ENCODE results near the gene SKIDA1. TPM values are rescaled to one million over a fixed set of nuclear protein-coding genes. Genes with fewer than 3 reads are reported as not detected.

The SKIDA1 gene
- total and polyA plus RNA-seq, 2 of the 4 experiments (the other 2 are of a cell fraction), result 0.36 to 0.72 TPM

GRCh38 chr10:21473135-21473534, 52.3 kb downstream of the SKIDA1 start:
- intact Hi-C loops (cut with micrococcal nuclease) (no loop called here), dilution Hi-C loops (cut with HindIII; ENCODE audit: low sequenced_read_pairs, unreplicated experiment) (no loop called here), in situ Hi-C loops (cut with MboI; ENCODE audit: low sequenced_read_pairs) (no loop called here)
- H3K4me3 ChIP-seq (ENCODE audit: insufficient read depth, low read depth, low read length), result no peak overlapping the region
- H4K8ac ChIP-seq (ENCODE audit: low read depth in 2 of 2, low read length in 2 of 2), result no peak overlapping the region
- H3K79me1 ChIP-seq (ENCODE audit: low read depth in 1 of 2, low read length in 2 of 2), result no peaks in the 10 kb centered on the region
- H2AFZ ChIP-seq (replicated peaks; ENCODE audit: low read length, poor library complexity), result no peak overlapping the region
- H3K36me3 ChIP-seq (ENCODE audit: control insufficient read depth, insufficient read depth, low read length), result no peaks in the 10 kb centered on the region
- BruUV-seq (replicated peaks), result no TSS peak
- no peak overlapping the region for H3K18ac ChIP-seq (ENCODE audit: low read depth, low read length)
- no peaks in the 10 kb centered on the region for H3K27me3 ChIP-seq (ENCODE audit: control insufficient read depth, insufficient read depth, low read length)
- H3K14ac ChIP-seq (replicated peaks; ENCODE audit: low read depth, low read length), result no peak overlapping the region
- CTCF ChIA-PET, result interaction anchor here (0.5 to 0.7 kb wide), 2 partner anchors 11 to 13 kb away, joined by 4 to 6 read pairs; no protein-coding TSS in a partner anchor
- H4K20me1 ChIP-seq (ENCODE audit: insufficient read depth, low read length), result no peaks in the 10 kb centered on the region
- no CpG with 5 or more reads among the region's 4 CpGs for WGBS, 2 experiments (ENCODE audit: extremely low coverage in 2 of 2, insufficient read length in 1 of 2)
- H3K23ac ChIP-seq (ENCODE audit: low read depth, low read length), result no peak overlapping the region
- no peak overlapping the region for H3K27ac ChIP-seq (ENCODE audit: insufficient read depth, low read length)
- H2BK15ac ChIP-seq (ENCODE audit: low read depth, low read length), result no peak overlapping the region
- no peak for TF ChIP-seq ELK1 (IDR thresholded peaks at IDR 0.05; ENCODE audit: borderline replicate concordance, low read depth, low read length)
- no peak for TF ChIP-seq NFE2L2 (IDR thresholded peaks at IDR 0.05; ENCODE audit: low read depth, low read length)
- no peak for TF ChIP-seq POLR2A (IDR thresholded peaks at IDR 0.05; ENCODE audit: low read depth, low read length)
- no peak for TF ChIP-seq RFX5 (IDR thresholded peaks at IDR 0.05; ENCODE audit: low read depth, low read length)
- TF ChIP-seq BHLHE40 (IDR thresholded peaks at IDR 0.05; ENCODE audit: low read depth, low read length), result no peak
- TF ChIP-seq RCOR1 (IDR thresholded peaks at IDR 0.05; ENCODE audit: insufficient replicate concordance, low read length), result no peak
- TF ChIP-seq CHD1 (IDR thresholded peaks at IDR 0.05; ENCODE audit: low read depth, low read length), result no peak
- TF ChIP-seq MAFK (IDR thresholded peaks at IDR 0.05; ENCODE audit: low read depth, low read length), result no peak
- TF ChIP-seq MXI1 (IDR thresholded peaks at IDR 0.05; ENCODE audit: borderline replicate concordance, low read depth, low read length), result no peak
- no peak for DNase-seq
- no peak overlapping the region for H2AK9ac ChIP-seq (replicated peaks; ENCODE audit: low read depth, low read length, poor library complexity)
- H3K4me2 ChIP-seq (ENCODE audit: low read depth, low read length), result no peak overlapping the region
- POLR2A ChIA-PET (ENCODE audit: unreplicated experiment), result no interaction called here
- H3K4ac ChIP-seq (ENCODE audit: low read depth, low read length), result no peak overlapping the region
- H3K4me1 ChIP-seq (ENCODE audit: control insufficient read depth, insufficient read depth, low read length), result no peaks in the 10 kb centered on the region
- no peak overlapping the region for H2BK20ac ChIP-seq (ENCODE audit: low read depth, low read length)
- H3K9me3 ChIP-seq (ENCODE audit: control insufficient read depth, insufficient read depth, low read length), result no peaks in the 10 kb centered on the region
- no peak overlapping the region for H4K5ac ChIP-seq (ENCODE audit: low read depth, low read length)
- H2AK5ac ChIP-seq (ENCODE audit: low read depth, low read length), result no peak overlapping the region
- ATAC-seq (ENCODE audit: low read depth), result no peak
- no peaks in the 10 kb centered on the region for H3K9me1 ChIP-seq (ENCODE audit: insufficient read depth, low read length)
- H3K9ac ChIP-seq (ENCODE audit: low read depth, low read length), result no peak overlapping the region
- H3K56ac ChIP-seq (ENCODE audit: extremely low read depth, insufficient read depth, low read length), result no peak overlapping the region
- no peak overlapping the region for H2BK5ac ChIP-seq (ENCODE audit: low read depth, low read length, poor library complexity, severe bottlenecking)
- no peak overlapping the region for H2BK120ac ChIP-seq (ENCODE audit: low read depth, low read length)
- no peak overlapping the region for H4K91ac ChIP-seq (ENCODE audit: insufficient read depth, low read depth, low read length)
